ENCODE measurements around the gene KRT72.

KRT72 gene

DNA sequence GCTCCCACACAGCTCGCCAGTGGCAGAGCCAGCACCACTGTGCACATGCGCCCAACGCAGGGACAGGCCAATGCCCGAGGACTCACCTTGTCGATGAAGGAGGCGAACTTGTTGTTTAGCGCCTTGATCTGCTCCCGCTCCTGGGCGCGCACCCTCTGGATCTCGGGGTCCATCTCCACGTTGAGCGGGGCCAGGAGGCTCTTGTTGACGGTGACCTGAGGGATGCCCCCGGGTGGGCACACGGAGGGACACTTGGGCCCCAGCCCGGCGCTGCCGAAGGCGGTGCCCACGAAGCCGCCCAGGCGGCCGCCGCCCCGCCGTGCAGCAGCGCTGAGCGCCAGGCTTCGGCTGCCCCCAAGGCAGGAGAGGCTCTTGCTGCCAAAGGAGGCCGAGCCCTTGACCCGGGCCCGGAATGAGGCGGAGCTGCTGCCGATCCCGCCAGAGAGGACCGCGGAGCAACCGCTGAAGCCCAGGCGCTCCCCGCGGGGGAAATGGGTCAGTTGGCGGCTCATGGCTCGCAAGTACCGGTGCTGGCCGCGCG, at the start of gene KRT72:
Gene KRT72, minus strand, starts transcription at position 523 of the 541 bp plus-strand sequence. Its CDS starts 11 bp downstream, at position 512.
- no peak for FAIRE-seq

- FAIRE-seq = no peak
Observed at GRCh38 chr12:52650520-52651081, 49.3 kb upstream of the KRT72 start.

DNA sequence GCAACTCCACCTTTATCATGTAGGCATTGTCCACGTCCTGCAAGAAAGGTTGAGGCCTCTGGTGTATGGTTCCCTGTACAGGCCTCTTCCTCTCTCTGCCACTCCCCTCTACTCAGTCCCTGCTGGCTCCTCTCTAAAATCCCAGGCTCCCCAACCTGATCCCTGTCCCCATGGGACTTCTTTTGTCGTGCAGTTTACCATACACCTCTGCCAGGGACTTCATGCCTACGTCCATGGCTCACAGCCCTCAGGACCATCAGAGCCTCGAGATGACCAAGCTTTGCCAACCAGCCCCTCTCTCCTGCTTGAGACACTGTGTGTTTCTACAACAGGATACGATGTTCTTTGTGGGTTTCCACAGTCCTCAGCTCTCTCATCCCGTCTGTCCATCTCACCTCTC, 47.8 kb upstream of the KRT72 start:
- FAIRE-seq = no peak

- FAIRE-seq = no peak
Observed at GRCh38 chr12:52648012-52648550, 46.8 kb upstream of the KRT72 start.

GRCh38 chr12:52647601-52648000, 46.3 kb upstream of the KRT72 start:
- FAIRE-seq = no peak

GRCh38 chr12:52646613-52647012, 45.4 kb upstream of the KRT72 start:
- no peak for FAIRE-seq

DNA sequence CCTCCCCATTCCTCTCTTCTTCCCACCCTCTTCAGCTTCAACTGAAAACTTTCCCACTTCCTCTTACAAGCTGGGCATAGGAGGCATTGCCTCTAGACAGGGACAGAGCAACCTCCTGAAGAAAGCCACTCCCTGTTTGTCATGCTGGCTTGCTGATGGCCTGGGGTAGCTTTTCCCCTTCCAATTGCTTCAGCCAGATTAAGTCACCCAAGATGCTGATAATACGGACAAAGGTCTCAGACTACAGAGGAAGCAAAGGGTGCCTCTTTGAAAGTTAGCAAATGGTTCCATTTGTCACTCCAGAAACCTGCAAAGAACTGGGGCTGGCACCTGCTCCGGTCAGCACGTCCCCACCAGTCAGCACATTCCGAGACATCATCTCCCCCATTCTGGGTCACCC, 44.7 kb upstream of the KRT72 start:
- no peak for FAIRE-seq

- FAIRE-seq = no peak
Observed at GRCh38 chr12:52645120-52645761, 44.0 kb upstream of the KRT72 start.

DNA sequence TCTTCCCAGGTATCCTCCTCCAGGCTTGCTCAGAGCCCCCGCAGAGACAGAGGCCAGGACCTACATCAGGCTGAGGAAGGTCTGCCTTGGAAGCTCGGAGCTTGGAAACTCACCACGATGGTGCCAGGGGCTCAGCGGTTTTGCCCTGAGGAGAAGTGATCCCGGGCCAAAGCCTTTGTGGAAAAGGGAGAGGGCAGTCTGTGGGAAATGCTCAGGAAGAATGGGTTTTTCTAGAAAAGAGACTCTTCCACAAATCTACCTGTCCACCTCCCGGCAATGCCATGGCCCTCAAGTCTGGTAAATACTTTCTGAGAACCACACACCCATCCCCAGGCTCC, 42.8 kb upstream of the KRT72 start:
- no peak for FAIRE-seq

DNA sequence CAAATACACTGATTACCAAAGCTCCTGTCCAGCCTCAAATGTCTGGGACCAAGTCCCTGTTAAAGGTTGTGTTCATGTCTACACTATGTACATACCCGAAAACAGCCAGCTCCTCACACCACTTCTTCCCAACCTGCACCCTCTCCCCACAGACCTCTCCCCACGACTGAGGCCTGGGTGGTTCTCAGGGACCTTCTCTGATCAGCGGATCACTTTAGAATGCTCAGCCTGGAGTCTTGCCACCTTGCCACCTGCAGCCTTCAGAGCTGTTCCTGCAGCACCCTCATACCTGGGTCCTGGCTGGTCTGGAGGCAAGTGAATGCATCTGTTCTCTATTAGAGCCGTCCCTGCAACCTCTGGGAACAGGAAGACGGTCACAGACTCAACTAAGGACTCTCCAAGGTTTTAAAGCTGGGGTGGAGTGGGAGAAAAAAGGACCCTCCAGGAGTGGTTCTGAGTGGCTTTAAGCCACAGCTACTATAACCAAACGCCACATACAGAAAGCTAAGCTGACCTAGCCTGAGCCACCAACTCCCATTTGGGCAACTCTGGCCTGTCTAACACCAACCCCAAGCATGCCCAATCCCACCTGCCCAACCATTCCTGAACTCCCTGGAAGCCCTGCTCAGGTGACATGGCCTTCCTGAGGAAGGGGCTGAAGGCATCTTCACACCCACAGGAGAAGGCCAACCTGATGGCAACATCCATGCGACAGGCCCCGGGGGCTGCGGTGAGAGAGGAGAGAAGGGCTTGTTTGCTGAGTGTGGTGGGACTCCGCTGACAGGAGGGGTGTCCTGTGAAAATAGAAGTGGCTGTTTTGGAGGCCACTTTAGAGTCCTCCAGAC, 42.2 kb upstream of the KRT72 start:
- FAIRE-seq = no peak

DNA sequence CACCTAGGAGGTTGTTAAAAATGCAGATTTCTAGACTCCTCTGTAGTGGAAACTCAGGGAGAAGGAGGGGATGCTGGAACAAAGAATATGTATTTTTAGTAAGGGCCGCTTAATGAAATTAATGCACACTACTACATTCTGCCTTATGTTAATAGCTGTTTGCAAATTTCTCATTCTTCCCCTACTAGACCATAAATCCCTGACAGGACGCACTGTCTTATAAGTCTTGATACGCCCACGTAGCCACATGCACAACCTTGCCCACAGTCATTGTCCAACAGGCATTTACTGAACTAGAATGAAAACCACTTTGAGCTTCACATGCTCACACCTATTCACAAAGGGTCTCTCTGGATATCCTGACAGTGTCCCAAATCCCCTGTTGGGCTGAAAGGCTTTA, 40.2 kb upstream of the KRT72 start:
- no peak for FAIRE-seq

GRCh38 chr12:52637299-52637698, 36.0 kb upstream of the KRT72 start:
- no peak for FAIRE-seq

DNA sequence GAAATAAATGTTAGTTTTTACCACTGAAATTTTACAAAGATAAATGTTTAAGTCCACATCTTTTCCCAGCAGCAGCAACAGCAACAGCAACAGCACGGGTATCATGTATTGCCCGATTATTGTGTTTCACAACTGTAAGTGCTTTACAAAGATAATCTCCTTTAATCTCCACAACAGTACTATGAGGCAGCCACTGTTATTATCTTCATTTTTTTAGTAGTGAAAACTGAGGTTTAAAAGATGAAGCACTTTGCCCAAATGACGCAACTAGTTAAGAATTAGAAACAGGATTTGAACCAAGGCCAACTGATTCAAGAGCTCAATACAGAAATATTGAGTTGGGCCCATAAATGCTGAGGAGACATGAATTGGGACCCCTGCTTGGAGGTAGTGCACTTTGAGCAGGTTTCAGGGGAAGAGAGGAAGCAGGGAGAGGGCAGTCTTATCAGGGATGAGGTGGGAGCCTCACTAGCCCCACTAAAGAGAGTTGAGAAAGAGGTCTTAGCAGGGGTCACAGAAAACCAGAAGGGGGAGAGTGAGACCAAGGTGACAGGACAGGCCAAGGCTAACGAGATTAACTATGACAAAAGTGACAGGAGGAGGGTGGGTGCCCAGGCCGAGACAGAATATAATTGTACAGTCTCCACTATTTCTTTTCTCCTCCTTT, 35.5 kb upstream of the KRT72 start:
- no peak for FAIRE-seq

- no peak for FAIRE-seq
Observed at GRCh38 chr12:52636189-52636588, 34.9 kb upstream of the KRT72 start.

DNA sequence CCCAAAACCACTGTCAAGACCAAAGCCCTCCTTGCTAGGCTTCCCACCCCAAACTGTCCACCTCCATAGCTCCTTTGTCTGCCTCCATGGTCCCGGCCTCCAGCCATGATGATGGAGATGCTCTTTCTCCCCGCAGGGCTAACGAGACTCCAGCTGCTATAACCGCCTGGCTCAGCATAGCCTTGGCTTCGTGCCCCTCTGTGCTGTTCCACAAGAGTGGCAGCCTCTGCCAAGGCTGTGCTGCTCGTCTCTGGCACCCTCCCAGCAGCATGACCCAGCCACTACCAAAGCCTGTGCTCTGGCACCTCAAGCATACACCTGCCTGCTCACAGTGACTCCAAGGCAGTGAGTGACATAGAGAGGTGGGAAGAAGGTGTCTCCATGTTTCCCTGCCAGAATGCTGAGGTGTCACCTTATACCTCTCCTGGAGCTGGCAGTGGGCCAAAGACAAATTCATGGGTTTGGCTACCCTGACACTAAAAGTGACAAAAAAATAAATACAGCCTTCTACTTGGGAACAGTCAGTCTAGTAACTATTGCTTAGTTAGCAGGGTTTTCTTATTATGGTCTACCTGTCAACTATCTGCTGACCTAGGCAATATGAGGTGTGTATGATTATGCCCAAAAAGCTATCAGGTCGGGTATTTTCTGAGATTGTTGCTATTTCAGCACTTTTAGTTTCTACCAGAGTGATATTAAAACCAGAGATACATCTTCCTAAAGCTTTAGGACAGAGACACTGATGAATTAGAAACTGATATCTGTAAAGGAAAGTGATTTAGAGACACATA, 33.2 kb upstream of the KRT72 start:
- no peak for FAIRE-seq

DNA sequence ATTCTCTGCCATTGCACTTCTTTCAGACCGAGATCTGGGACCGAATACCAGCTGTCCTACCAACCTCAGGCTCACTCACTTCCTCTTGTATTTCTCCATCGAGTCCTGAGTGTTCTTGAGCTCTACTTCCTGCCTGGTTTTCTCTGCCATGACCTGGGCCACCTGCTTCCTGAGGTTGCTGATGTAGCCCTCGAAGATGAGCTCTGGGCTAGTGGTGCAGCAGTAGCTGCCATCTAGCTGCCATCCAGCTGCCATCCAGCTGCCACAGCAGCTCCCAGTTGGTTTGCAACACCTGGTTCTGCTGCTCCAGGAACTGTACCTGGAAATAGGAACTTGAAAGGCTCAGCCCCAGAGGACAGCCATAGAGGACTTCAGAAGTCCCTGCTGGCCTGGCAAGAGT, 32.1 kb upstream of the KRT72 start:
- no peak for FAIRE-seq

DNA sequence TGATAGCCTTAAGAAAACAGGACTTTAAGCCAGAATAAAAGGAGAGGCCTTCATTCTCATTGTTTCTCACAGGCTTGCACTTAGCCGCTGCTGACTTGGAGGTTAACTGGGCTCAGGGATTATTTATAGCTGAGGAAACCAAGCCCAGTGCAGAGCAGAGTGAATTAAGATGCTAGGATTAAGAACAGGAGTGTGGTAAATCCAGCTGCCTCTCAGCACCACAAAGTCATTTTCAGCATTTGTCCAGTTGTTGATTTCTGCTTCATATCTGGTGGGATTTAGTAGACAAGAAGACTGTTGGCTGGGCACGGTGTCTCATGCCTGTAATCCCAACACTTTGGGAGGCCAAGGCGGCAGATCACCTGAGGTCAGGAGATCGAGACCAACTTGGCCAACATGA, 31.4 kb upstream of the KRT72 start:
- FAIRE-seq = no peak

GRCh38 chr12:52631676-52632459, 30.6 kb upstream of the KRT72 start:
- FAIRE-seq = no peak

GRCh38 chr12:52631264-52631663, 30.0 kb upstream of the KRT72 start:
- FAIRE-seq = no peak

DNA sequence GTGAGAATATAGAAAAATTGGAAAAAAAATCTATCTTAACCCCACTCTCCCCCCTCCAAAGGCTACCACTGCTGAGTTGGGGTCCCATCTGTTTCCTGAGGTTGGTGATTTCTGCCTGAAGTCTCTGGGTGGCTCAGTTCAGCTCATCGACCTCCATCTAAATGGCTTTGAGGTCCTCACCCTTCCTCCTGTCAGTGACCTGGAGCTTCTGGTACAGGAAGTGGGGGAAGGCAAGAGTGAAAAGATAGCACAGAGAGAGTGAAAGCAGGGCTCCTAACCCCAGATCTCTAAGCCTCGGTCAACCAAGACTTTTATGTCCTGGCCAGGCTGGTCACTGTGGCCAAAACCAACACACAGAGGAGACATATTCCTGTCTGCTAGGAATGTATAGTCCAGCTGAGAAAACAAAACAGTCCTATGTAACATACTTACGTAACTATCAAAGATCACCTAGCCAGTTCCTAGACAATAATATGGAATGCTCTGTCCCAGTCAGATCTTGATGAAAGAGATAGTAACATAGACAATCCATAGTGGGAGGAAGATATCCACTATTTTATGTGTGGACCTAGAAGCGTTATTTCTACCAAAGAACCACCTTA, 29.4 kb upstream of the KRT72 start:
- no peak for FAIRE-seq

GRCh38 chr12:52630008-52630500, 28.8 kb upstream of the KRT72 start:
- no peak for FAIRE-seq

Data from TTC549 (cell line).